HL-60 (cell line): ENCODE data around the gene SNCG.
"Not testable (repeated sequence)": the region's sequence is repeated elsewhere in the genome, so short reads cannot be mapped to it uniquely, and the experiment has no call there.

ENCODE experiments used
- DNase-seq, 2 experiments: peaks; one replicate each; pipeline ENCODE4 v3.0.0-alpha.2; 2010 to 2020; ENCODE audit warnings: low read depth in 1 of 2, low spot score in 1 of 2
- H3K27ac ChIP-seq: fragments of 250-450 bp; sonication (Bioruptor Pico); replicated peaks from 2 replicates; pipeline ENCODE4 v1.5.1; 2020; ENCODE audit warnings: mild to moderate bottlenecking, moderate library complexity
- H3K27me3 ChIP-seq: fragments of 250-450 bp; sonication (Bioruptor Pico); 2 replicates; pipeline ENCODE4 v1.5.1; 2021; ENCODE audit warnings: mild to moderate bottlenecking, moderate library complexity; ENCODE audit not compliant: insufficient read depth, poor library complexity, severe bottlenecking
- H3K4me3 ChIP-seq: replicated peaks from 2 replicates; pipeline ENCODE4 v1.5.1; 2011; ENCODE audit warnings: mild to moderate bottlenecking, control low read depth, low read length; ENCODE audit not compliant: insufficient read depth
- GABPA ChIP-seq: IDR thresholded peaks from 2 replicates; pipeline ENCODE4 v1.6.1; 2012; ENCODE audit warnings: low read depth
- POLR2AphosphoS5 ChIP-seq: IDR thresholded peaks from 2 replicates; pipeline ENCODE4 v1.6.1; 2012; ENCODE audit warnings: low read depth
- SPI1 ChIP-seq: IDR thresholded peaks from 2 replicates; pipeline ENCODE4 v1.6.1; 2012; ENCODE audit warnings: low read depth, mild to moderate bottlenecking, borderline replicate concordance
- TF ChIP-seq, protein P1 (sequence below): IDR thresholded peaks from one replicate; pipeline ENCODE4 v1.5.1; 2011; ENCODE audit warnings: low read length, control low read depth, inconsistent platforms; ENCODE audit not compliant: insufficient read depth
- TF ChIP-seq, protein P2 (sequence below): IDR thresholded peaks from 2 replicates; pipeline ENCODE4 v1.6.1; 2012; ENCODE audit warnings: low read depth; ENCODE audit not compliant: insufficient replicate concordance

The SNCG gene

DNA sequence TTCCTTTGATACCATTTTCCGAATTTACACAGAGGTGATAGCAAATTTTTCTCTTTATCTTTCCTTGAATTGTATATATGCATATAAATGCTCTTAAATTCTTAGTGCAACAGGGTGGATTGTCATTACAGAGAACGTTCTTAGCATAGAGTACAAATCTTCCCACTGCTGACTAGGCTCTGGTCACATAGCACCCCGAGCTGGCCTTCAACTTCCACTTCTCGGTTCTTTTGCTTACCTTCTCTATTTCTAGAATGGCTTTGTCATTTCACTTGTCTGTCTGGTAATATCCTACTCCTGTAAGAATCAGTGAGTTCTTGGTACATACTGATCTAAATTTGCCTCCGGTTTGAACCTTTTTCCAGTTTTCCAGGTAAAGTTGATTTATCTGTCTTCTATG, 23.3 kb downstream of the SNCG start:
- no peak overlapping the region for H3K27ac ChIP-seq
- no peak for DNase-seq
- no peak for TF ChIP-seq GABPA
- no peak for TF ChIP-seq SPI1
- TF ChIP-seq, protein P1, sequence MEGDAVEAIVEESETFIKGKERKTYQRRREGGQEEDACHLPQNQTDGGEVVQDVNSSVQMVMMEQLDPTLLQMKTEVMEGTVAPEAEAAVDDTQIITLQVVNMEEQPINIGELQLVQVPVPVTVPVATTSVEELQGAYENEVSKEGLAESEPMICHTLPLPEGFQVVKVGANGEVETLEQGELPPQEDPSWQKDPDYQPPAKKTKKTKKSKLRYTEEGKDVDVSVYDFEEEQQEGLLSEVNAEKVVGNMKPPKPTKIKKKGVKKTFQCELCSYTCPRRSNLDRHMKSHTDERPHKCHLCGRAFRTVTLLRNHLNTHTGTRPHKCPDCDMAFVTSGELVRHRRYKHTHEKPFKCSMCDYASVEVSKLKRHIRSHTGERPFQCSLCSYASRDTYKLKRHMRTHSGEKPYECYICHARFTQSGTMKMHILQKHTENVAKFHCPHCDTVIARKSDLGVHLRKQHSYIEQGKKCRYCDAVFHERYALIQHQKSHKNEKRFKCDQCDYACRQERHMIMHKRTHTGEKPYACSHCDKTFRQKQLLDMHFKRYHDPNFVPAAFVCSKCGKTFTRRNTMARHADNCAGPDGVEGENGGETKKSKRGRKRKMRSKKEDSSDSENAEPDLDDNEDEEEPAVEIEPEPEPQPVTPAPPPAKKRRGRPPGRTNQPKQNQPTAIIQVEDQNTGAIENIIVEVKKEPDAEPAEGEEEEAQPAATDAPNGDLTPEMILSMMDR, result no peak
- no peak for TF ChIP-seq POLR2AphosphoS5
- TF ChIP-seq, protein P2, sequence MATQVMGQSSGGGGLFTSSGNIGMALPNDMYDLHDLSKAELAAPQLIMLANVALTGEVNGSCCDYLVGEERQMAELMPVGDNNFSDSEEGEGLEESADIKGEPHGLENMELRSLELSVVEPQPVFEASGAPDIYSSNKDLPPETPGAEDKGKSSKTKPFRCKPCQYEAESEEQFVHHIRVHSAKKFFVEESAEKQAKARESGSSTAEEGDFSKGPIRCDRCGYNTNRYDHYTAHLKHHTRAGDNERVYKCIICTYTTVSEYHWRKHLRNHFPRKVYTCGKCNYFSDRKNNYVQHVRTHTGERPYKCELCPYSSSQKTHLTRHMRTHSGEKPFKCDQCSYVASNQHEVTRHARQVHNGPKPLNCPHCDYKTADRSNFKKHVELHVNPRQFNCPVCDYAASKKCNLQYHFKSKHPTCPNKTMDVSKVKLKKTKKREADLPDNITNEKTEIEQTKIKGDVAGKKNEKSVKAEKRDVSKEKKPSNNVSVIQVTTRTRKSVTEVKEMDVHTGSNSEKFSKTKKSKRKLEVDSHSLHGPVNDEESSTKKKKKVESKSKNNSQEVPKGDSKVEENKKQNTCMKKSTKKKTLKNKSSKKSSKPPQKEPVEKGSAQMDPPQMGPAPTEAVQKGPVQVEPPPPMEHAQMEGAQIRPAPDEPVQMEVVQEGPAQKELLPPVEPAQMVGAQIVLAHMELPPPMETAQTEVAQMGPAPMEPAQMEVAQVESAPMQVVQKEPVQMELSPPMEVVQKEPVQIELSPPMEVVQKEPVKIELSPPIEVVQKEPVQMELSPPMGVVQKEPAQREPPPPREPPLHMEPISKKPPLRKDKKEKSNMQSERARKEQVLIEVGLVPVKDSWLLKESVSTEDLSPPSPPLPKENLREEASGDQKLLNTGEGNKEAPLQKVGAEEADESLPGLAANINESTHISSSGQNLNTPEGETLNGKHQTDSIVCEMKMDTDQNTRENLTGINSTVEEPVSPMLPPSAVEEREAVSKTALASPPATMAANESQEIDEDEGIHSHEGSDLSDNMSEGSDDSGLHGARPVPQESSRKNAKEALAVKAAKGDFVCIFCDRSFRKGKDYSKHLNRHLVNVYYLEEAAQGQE, result no peak
- no peak overlapping the region for H3K4me3 ChIP-seq
- no peaks in the 10 kb centered on the region for H3K27me3 ChIP-seq

DNA sequence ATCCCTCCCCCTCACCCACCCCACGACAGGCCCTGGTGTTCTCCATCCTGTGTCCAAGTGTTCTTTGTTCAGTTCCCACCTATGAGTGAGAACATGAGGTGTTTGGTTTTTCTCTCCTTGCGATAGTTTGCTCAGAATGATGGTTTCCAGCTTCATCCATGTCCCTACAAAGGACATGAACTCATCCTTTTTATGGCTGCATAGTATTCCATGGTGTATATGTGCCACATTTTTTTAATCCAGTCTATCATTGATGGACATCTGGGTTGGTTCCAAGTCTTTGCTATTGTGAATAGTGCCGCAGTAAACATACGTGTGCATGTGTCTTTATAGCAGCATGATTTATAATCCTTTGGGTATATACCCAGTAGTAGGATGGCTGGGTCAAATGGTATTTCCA, 26.1 kb downstream of the SNCG start:
- not testable (repeated sequence) for H3K27me3 ChIP-seq, DNase-seq, H3K27ac ChIP-seq, H3K4me3 ChIP-seq

DNA sequence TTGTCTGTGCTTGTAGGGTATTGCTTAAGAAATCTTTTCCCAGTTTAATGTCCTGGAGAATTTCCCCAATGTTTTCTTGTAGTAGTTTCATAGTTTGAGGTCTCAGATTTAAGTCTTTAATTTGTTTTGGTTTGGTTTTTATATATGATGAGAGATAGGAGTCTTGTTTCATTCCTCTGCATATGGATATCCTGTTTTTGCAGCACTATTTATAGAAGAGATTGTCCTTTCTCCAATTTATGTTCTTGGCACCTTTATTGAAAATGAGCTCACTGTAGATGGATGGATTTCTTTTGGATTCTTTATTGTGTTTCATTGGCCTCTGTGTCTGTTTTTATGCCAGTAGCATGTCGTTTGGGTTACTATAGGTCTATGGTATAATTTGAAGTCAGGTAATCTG, 30.1 kb downstream of the SNCG start:
- H3K27ac ChIP-seq, result no peak overlapping the region
- DNase-seq, result no peak
- H3K27me3 ChIP-seq, result peaks cover 7% of the 10 kb centered on the region
- H3K4me3 ChIP-seq, result no peak overlapping the region
- TF ChIP-seq, protein P2, result no peak

DNA sequence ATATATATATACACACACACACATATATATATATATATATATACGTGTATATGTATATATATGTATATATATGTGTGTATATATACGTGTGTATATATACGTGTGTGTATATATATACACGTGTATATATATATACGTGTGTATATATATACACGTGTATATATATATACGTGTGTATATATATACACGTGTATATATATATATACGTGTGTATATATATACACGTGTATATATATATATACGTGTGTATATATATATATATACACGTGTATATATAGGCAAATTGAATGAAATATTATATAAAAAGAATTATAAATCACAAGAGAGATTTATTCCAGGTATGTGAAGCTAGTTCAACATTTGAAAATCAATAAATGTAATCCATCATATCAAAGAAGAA, 33.0 kb downstream of the SNCG start:
- not testable (repeated sequence) for H3K4me3 ChIP-seq, H3K27me3 ChIP-seq, DNase-seq, H3K27ac ChIP-seq

DNA sequence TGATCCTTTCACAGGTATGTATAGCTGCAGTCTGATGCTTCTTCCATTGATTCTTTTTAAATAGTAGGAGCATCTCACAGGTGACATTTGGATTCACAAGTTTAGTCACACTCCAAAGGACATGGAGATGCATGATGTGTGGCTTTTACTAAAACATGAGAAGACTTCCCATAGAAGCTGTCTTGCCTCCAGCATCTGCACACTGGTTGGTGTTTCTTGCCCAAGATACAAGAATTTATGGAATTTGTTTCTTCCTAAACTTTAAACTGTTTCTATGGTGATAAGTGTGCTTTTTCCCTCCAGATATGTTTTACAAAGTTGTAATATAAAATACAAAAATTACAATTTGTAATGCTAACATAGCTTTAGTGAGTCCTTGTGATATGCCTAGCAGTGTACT, 34.1 kb downstream of the SNCG start:
- Histone ChIP-seq H3K4me3 (no peak overlapping the region), H3K27ac (no peak overlapping the region), H3K27me3 (peaks cover 7% of the 10 kb centered on the region)
- TF ChIP-seq, protein P1, result no peak
- TF ChIP-seq GABPA (no peak), POLR2AphosphoS5 (no peak), SPI1 (no peak)
- TF ChIP-seq, protein P2, result no peak
- no peak for DNase-seq
